PC-3 (cell line): Measurements from ENCODE around the gene ZCCHC14. TPM values are rescaled to one million over a fixed set of nuclear protein-coding genes. Genes with fewer than 3 reads are reported as not detected.
"Not testable (repeated sequence)": the region's sequence is repeated elsewhere in the genome, so short reads cannot be mapped to it uniquely, and the experiment has no call there.

ENCODE experiments used
- ATAC-seq: fragments of 200-7000 bp; cut with Tn5 transposase; 2 replicates; pipeline ENCODE4 v1.9.1; 2020; ENCODE audit warnings: mild to moderate bottlenecking, moderate library complexity
- BruUV-seq: library from RNA; stranded (reverse); fragments of 400-500 nt; replicated peaks from 2 replicates; lab custom pipeline; 2021; lab: Mats Ljungman, UMichigan
- CTCF ChIA-PET: fragments of 300-600 bp; sonication (Branson Sonifier 250); formaldehyde crosslinking; loops from one replicate; lab custom pipeline; 2022; ENCODE audit warnings: antibody characterized with exemption; lab: Charles Lee
- POLR2A ChIA-PET: fragments of 300-600 bp; sonication (Branson Sonifier 250); formaldehyde crosslinking; loops from one replicate; lab custom pipeline; 2022; ENCODE audit warnings: antibody characterized with exemption; ENCODE audit not compliant: unreplicated experiment; lab: Charles Lee
- DNase-seq: peaks from one replicate; pipeline ENCODE4 v3.0.0-alpha.2; 2015
- H2AFZ ChIP-seq: fragments of 300-600 bp; sonication (generic); 2 replicates; pipeline ENCODE4 v1.6.0; 2016; ENCODE audit warnings: antibody characterized with exemption, low read length
- H3F3A ChIP-seq: fragments of 300-600 bp; sonication (generic); one replicate; pipeline ENCODE4 v1.6.0; 2017; ENCODE audit warnings: antibody characterized with exemption, low read length, control low read depth, mild to moderate bottlenecking; ENCODE audit not compliant: unreplicated experiment
- H3K27ac ChIP-seq: fragments of 300-600 bp; sonication (generic); 2 replicates; pipeline ENCODE4 v1.5.1; 2016; ENCODE audit warnings: mild to moderate bottlenecking, low read length
- H3K27me3 ChIP-seq: fragments of 300-600 bp; sonication (generic); 2 replicates; pipeline ENCODE4 v1.6.1; 2016; ENCODE audit warnings: low read length, mixed read lengths
- H3K36me3 ChIP-seq: fragments of 300-600 bp; sonication (generic); 2 replicates; pipeline ENCODE4 v1.6.1; 2016; ENCODE audit warnings: low read depth, mixed run types, low read length, mixed read lengths
- H3K4me1 ChIP-seq: fragments of 300-600 bp; sonication (generic); 2 replicates; pipeline ENCODE4 v1.5.1; 2016; ENCODE audit warnings: low read length; ENCODE audit not compliant: insufficient read depth
- H3K4me2 ChIP-seq: fragments of 300-600 bp; sonication (generic); 2 replicates; pipeline ENCODE4 v1.6.0; 2016; ENCODE audit warnings: low read length
- H3K4me3 ChIP-seq: fragments of 300-600 bp; sonication (generic); 2 replicates; pipeline ENCODE4 v1.5.1; 2016; ENCODE audit warnings: mild to moderate bottlenecking, low read length, mixed read lengths
- H3K79me2 ChIP-seq: fragments of 300-600 bp; sonication (generic); 2 replicates; pipeline ENCODE4 v1.6.1; 2017; ENCODE audit warnings: low read length, mixed read lengths
- H3K9ac ChIP-seq: fragments of 300-600 bp; sonication (generic); 2 replicates; pipeline ENCODE4 v1.6.0; 2016; ENCODE audit warnings: mild to moderate bottlenecking, low read length
- H3K9me2 ChIP-seq: fragments of 300-600 bp; sonication (generic); replicated peaks from 2 replicates; pipeline ENCODE4 v1.6.1; 2016; ENCODE audit warnings: mixed run types, low read length, mixed read lengths
- H3K9me3 ChIP-seq: fragments of 300-600 bp; sonication (generic); 2 replicates; pipeline ENCODE4 v1.6.1; 2016; ENCODE audit warnings: low read length, mixed read lengths
- H4K20me1 ChIP-seq: fragments of 300-600 bp; sonication (generic); 2 replicates; pipeline ENCODE4 v1.6.1; 2016; ENCODE audit warnings: low read length, mixed read lengths
- CTCF ChIP-seq: fragments of 300-600 bp; sonication (generic); conservative IDR thresholded peaks from 2 replicates; pipeline ENCODE4 v1.5.1; 2017; ENCODE audit warnings: antibody characterized with exemption, low read depth, mild to moderate bottlenecking, low read length
- EZH2 ChIP-seq: fragments of 300-600 bp; sonication (generic); IDR thresholded peaks from one replicate; pipeline ENCODE4 v1.6.1; 2017; ENCODE audit warnings: antibody characterized with exemption, mild to moderate bottlenecking, low read length; ENCODE audit not compliant: unreplicated experiment
- EZH2phosphoT487 ChIP-seq: fragments of 300-600 bp; sonication (generic); IDR thresholded peaks from 2 replicates; pipeline ENCODE4 v1.6.1; 2018; ENCODE audit warnings: mild to moderate bottlenecking, antibody characterized with exemption, low read length, borderline replicate concordance
- intact Hi-C: fragments of 100-400 bp; cut with micrococcal nuclease; formaldehyde crosslinking; loops from 2 replicates; pipeline ENCODE4 v1.9.0; 2023
- total RNA-seq: library from RNA; depleted of rRNA; stranded (reverse); fragments of >200 nt; gene quantifications from 2 replicates; pipeline ENCODE4 v1.2.3, GENCODE V29; 2014

The ZCCHC14 gene
- total RNA-seq, 1 experiment from 2014 or later: 5.3 TPM

GRCh38 chr16:87489434-87490045 is 3.3 kb downstream of the ZCCHC14 start:
- peaks cover 18% of the 10 kb centered on the region for H3K4me1 ChIP-seq
- H3K9ac ChIP-seq: peak overlapping the region; percentile 33; the same call in 1 of the 2 replicates
- DNase-seq (no peak), ATAC-seq (no peak)
- intact Hi-C loops: loop anchor here (2.0 to 5.0 kb wide), 2 partner anchors 25 to 72 kb away; no protein-coding TSS in a partner anchor
- no peaks in the 10 kb centered on the region for H3K9me3 ChIP-seq
- H3K9me2 ChIP-seq: no peaks in the 10 kb centered on the region
- TF ChIP-seq EZH2: no peak
- no peak for TF ChIP-seq CTCF
- TF ChIP-seq EZH2phosphoT487: no peak
- no peak overlapping the region for H3K27ac ChIP-seq
- TSS peak; percentile 26 for BruUV-seq
- H2AFZ ChIP-seq: no peak overlapping the region
- POLR2A ChIA-PET: no interaction called here
- peak overlapping the region; percentile 73 for H3K4me3 ChIP-seq
- H3K27me3 ChIP-seq: no peaks in the 10 kb centered on the region
- peak overlapping the region; percentile 89 for H3K4me2 ChIP-seq
- H3K79me2 ChIP-seq: peaks cover 70% of the 10 kb centered on the region
- H3F3A ChIP-seq: no peaks in the 10 kb centered on the region
- H4K20me1 ChIP-seq: peaks cover 15% of the 10 kb centered on the region; the same call in 1 of the 2 replicates
- CTCF ChIA-PET: interaction anchor here (0.6 kb wide), 1 partner anchor 32 kb away, joined by 3 read pairs; no protein-coding TSS in a partner anchor
- H3K36me3 ChIP-seq: no peaks in the 10 kb centered on the region

- Histone ChIP-seq H3K79me2 (peaks cover 76% of the 10 kb centered on the region), H3K4me2 (peak overlapping the region; percentile 89), H3K4me1 (peaks cover 18% of the 10 kb centered on the region), H4K20me1 (peaks cover 15% of the 10 kb centered on the region; the same call in 1 of the 2 replicates)
- DNase-seq, intact Hi-C loops, POLR2A ChIA-PET, CTCF ChIA-PET, H3F3A ChIP-seq, H3K4me3 ChIP-seq, ATAC-seq, H3K9ac ChIP-seq, H3K9me2 ChIP-seq, BruUV-seq, H3K36me3 ChIP-seq, H2AFZ ChIP-seq, H3K27me3 ChIP-seq, H3K9me3 ChIP-seq, H3K27ac ChIP-seq: not testable (repeated sequence)
These were observed 3.9 kb downstream of the ZCCHC14 start for GRCh38 chr16:87488960-87489359.

GRCh38 chr16:87487361-87487924 is 5.4 kb downstream of the ZCCHC14 start:
- ChIA-PET CTCF (no interaction called here), POLR2A (interaction anchor here (0.7 kb wide), 1 partner anchor 292 kb away, joined by 4 read pairs; no protein-coding TSS in a partner anchor)
- Histone ChIP-seq H3K27me3 (no peaks in the 10 kb centered on the region), H3K9me3 (no peaks in the 10 kb centered on the region), H3K4me3 (no peak overlapping the region), H3K36me3 (no peaks in the 10 kb centered on the region), H3K27ac (no peak overlapping the region), H3K79me2 (peaks cover 88% of the 10 kb centered on the region), H3K9ac (no peak overlapping the region), H3F3A (no peaks in the 10 kb centered on the region), H4K20me1 (peaks cover 15% of the 10 kb centered on the region; the same call in 1 of the 2 replicates), H3K9me2 (no peaks in the 10 kb centered on the region), H3K4me1 (peaks cover 18% of the 10 kb centered on the region), H3K4me2 (no peak overlapping the region), H2AFZ (no peak overlapping the region)
- DNase-seq: no peak
- BruUV-seq: no TSS peak
- TF ChIP-seq EZH2phosphoT487 (no peak), CTCF (no peak), EZH2 (no peak)
- ATAC-seq: no peak
- intact Hi-C loops: no loop called here
